ENCODE data around the gene VSTM2A. TPM values are rescaled to one million over a fixed set of nuclear protein-coding genes. Genes with fewer than 3 reads are reported as not detected.
"Not testable (repeated sequence)": the region's sequence is repeated elsewhere in the genome, so short reads cannot be mapped to it uniquely, and the experiment has no call there.

The VSTM2A gene, protein sequence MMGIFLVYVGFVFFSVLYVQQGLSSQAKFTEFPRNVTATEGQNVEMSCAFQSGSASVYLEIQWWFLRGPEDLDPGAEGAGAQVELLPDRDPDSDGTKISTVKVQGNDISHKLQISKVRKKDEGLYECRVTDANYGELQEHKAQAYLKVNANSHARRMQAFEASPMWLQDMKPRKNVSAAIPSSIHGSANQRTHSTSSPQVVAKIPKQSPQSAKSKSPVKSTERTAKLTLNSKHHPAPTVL
- total RNA-seq = not detected
- total RNA-seq (2013) = not detected

DNA sequence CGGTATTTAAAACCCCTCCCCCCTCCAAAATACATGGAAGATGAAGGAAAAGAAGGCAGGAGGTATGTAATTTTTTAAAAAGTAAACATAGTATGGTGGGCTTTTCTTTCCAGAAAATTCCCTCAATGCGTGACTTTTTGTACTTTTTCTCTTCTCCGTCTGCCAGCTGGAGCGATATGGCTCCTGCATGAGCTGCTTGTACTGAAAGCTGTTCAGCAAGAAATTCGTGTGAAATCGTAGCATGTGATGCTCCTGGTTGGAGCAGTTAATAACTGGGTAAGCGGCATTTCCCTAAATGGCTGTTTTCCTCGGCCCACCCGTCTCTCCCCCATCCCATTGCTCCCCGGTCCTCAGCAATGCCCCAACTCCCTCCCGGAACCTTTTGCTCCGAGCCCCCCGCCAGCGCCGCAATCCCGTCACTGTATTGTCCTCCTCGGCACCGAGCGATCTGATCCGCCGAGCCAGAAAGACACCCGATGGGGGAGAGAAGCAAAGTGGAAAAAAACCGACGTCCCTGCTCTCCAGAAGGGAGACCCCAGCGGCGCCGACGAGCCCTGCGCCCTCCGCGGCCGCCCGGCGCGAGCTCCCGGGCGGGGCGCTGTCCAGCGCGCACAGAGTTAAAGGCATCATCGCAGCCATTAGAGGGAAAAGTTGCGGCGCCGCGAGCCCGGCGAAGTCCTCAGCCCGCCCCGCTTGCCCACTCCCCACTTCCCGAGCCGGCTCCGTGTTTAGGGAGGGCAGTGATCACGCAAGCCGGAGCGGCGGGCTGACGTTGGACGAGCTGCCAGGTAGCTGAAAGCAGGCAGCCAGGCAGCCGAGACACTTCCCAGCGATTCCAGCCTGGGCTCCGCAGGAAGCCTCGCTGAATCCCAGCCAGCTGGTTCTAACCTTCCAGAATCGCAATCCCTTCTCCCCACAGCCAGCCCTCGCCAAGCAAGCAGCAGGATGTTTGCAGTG is at the start of gene VSTM2A:
VSTM2A (plus strand) TSS at position 707 of the 957 bp plus-strand sequence. CDS start 356 bp downstream, outside the sequence.
- 8% methylated on average over 63 of the region's 64 CpGs for WGBS (ENCODE audit: insufficient coverage)
- ATAC-seq = no peak
- no peak within 1 kb of the TSS for H3K4me3 Mint-ChIP-seq

DNA sequence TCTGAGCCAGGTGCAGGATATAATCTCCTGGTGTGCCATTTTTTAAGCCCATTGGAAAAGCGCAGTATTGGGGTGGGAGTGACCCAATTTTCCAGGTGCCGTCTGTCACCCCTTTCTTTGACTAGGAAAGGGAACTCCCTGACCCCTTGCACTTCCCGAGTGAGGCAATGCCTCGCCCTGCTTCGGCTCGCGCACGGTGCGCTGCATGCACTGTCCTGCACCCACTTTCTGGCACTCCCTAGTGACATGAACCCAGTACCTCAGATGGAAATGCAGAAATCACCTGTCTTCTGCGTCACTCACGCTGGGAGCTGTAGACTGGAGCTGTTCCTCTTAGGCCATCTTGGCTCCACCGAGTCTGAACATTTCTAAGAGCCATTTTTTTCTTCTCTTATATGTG is 37.6 kb upstream of the VSTM2A start:
- ATAC-seq; H3K4me1 ChIP-seq (ENCODE audit: control insufficient read depth, insufficient read depth, low read length); H3K9me3 ChIP-seq (ENCODE audit: control insufficient read depth, insufficient read depth, low read length); H3K27ac Mint-ChIP-seq; H3K4me3 ChIP-seq (ENCODE audit: low read length); intact Hi-C loops (cut with micrococcal nuclease); H3K27me3 ChIP-seq (ENCODE audit: control insufficient read depth, insufficient read depth, low read length); H3K36me3 ChIP-seq (ENCODE audit: control insufficient read depth, insufficient read depth, low read length); H3K27me3 Mint-ChIP-seq (ENCODE audit: low read depth in 2 of 2); H3K4me3 Mint-ChIP-seq; H3K4me1 Mint-ChIP-seq; H3K36me3 Mint-ChIP-seq; H3K27ac ChIP-seq (ENCODE audit: low read length); DNase-seq: not testable (repeated sequence)
- peaks cover 4 to 17% of the 10 kb centered on the region in 2 donors for H3K9me3 Mint-ChIP-seq
- WGBS (ENCODE audit: insufficient coverage) = 87% methylated on average over 10 of the region's 12 CpGs

More for the DNA sequence above, at the start of gene VSTM2A:
- TF ChIP-seq, protein P1, sequence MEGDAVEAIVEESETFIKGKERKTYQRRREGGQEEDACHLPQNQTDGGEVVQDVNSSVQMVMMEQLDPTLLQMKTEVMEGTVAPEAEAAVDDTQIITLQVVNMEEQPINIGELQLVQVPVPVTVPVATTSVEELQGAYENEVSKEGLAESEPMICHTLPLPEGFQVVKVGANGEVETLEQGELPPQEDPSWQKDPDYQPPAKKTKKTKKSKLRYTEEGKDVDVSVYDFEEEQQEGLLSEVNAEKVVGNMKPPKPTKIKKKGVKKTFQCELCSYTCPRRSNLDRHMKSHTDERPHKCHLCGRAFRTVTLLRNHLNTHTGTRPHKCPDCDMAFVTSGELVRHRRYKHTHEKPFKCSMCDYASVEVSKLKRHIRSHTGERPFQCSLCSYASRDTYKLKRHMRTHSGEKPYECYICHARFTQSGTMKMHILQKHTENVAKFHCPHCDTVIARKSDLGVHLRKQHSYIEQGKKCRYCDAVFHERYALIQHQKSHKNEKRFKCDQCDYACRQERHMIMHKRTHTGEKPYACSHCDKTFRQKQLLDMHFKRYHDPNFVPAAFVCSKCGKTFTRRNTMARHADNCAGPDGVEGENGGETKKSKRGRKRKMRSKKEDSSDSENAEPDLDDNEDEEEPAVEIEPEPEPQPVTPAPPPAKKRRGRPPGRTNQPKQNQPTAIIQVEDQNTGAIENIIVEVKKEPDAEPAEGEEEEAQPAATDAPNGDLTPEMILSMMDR (IDR thresholded peaks at IDR 0.05) = no peak
- Mint-ChIP-seq H3K27me3 (ENCODE audit: low read depth in 2 of 2) (peaks cover 23 to 28% of the 10 kb centered on the region in 2 donors), H3K27ac (no peak within 1 kb of the TSS), H3K9me3 (peaks cover 3 to 8% of the 10 kb centered on the region in 2 donors), H3K36me3 (peaks cover 18% of the 10 kb centered on the region), H3K4me1 (no peaks in the 10 kb centered on the region)
- Histone ChIP-seq H3K9me3 (ENCODE audit: control insufficient read depth, insufficient read depth, low read length) (no peaks in the 10 kb centered on the region), H3K27me3 (ENCODE audit: control insufficient read depth, insufficient read depth, low read length) (peaks cover 24% of the 10 kb centered on the region), H3K4me3 (ENCODE audit: low read length) (no peak within 1 kb of the TSS), H3K27ac (ENCODE audit: low read length) (no peak within 1 kb of the TSS), H3K4me1 (ENCODE audit: control insufficient read depth, insufficient read depth, low read length) (no peaks in the 10 kb centered on the region), H3K36me3 (ENCODE audit: control insufficient read depth, insufficient read depth, low read length) (no peaks in the 10 kb centered on the region)
- intact Hi-C loops (cut with micrococcal nuclease) = no loop called here
- DNase-seq = no peak

DNA sequence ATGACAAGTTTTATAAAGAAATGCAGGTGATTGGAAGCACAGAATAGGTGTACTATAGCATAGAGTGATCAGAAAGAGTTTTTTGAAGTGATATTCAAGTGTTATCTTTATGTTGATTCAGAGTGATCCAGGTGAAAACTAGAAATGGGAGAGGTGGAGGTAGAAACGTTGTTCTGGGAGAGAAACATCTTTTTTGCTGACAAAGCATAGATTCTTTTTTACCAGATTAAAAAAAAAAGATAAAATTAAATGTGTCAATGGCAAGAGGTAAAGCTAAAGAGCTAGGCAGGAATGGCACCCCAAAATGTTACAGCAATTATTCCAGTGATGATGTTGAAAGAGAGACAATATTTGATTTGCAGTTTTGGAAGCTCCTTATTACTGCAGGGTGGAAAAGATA is 12.6 kb upstream of the VSTM2A start:
- 60% methylated on average over 1 of the region's 1 CpG for WGBS (ENCODE audit: insufficient coverage)
- Histone ChIP-seq H3K9me3 (ENCODE audit: control insufficient read depth, insufficient read depth, low read length) (peaks cover 17% of the 10 kb centered on the region), H3K4me1 (ENCODE audit: control insufficient read depth, insufficient read depth, low read length) (no peaks in the 10 kb centered on the region), H3K4me3 (ENCODE audit: low read length) (no peak overlapping the region), H3K27me3 (ENCODE audit: control insufficient read depth, insufficient read depth, low read length) (no peaks in the 10 kb centered on the region), H3K27ac (ENCODE audit: low read length) (no peak overlapping the region), H3K36me3 (ENCODE audit: control insufficient read depth, insufficient read depth, low read length) (no peaks in the 10 kb centered on the region)
- DNase-seq = no peak
- Mint-ChIP-seq H3K4me1 (no peaks in the 10 kb centered on the region), H3K4me3 (no peak overlapping the region), H3K27me3 (ENCODE audit: low read depth in 2 of 2) (no peaks in the 10 kb centered on the region), H3K9me3 (peaks cover 20 to 25% of the 10 kb centered on the region in 2 donors), H3K27ac (no peak overlapping the region), H3K36me3 (peaks cover 15% of the 10 kb centered on the region)
- intact Hi-C loops (cut with micrococcal nuclease) = no loop called here
- TF ChIP-seq, protein P1 (IDR thresholded peaks at IDR 0.05) = no peak
- ATAC-seq = no peak

DNA sequence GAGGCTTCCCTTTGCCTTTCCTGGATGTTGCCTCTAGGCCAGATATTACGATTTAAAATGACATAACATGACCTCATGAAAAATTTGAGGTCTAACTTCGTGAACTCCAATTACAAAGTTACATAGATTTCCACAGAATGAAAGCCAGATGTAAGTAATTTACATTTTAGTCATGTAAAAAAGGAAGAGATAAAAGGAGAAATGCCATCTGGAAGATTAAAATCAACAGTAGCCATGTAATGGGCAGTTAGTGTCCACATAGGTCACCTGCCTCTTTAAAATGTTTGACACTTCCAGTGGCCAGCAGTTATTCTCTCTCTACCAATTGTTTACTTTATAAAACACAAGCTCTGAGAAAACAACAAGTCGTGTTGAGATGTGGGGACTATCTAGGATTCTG is 4.1 kb upstream of the VSTM2A start:
- Histone ChIP-seq H3K4me1 (ENCODE audit: control insufficient read depth, insufficient read depth, low read length) (no peaks in the 10 kb centered on the region), H3K36me3 (ENCODE audit: control insufficient read depth, insufficient read depth, low read length) (no peaks in the 10 kb centered on the region), H3K4me3 (ENCODE audit: low read length) (no peak overlapping the region), H3K9me3 (ENCODE audit: control insufficient read depth, insufficient read depth, low read length) (no peaks in the 10 kb centered on the region), H3K27ac (ENCODE audit: low read length) (no peak overlapping the region), H3K27me3 (ENCODE audit: control insufficient read depth, insufficient read depth, low read length) (peaks cover 12% of the 10 kb centered on the region)
- Mint-ChIP-seq H3K27ac (no peak overlapping the region), H3K4me3 (no peak overlapping the region), H3K27me3 (ENCODE audit: low read depth in 2 of 2) (peaks cover 8 to 14% of the 10 kb centered on the region in 2 donors), H3K4me1 (no peaks in the 10 kb centered on the region), H3K9me3 (peaks cover 8% of the 10 kb centered on the region in 2 donors), H3K36me3 (peaks cover 7% of the 10 kb centered on the region)
- intact Hi-C loops (cut with micrococcal nuclease) = no loop called here
- ATAC-seq = no peak
- TF ChIP-seq, protein P1 (IDR thresholded peaks at IDR 0.05) = no peak
- WGBS (ENCODE audit: insufficient coverage) = 79% methylated on average over 2 of the region's 3 CpGs
- DNase-seq = no peak
